Measurements from ENCODE around the gene MAGEB4.

GRCh38 chrX:30228526-30228925 is 13.3 kb upstream of the MAGEB4 start:
- TF ChIP-seq POLR2A (IDR thresholded peaks at IDR 0.05) (no peak), CTCF (IDR thresholded peaks at IDR 0.05) (no peak), POLR2AphosphoS5 (IDR thresholded peaks at IDR 0.05) (no peak)

All from breast epithelium (tissue), 3 donors.